Activated CD8-positive, alpha-beta memory T cell treated with anti-CD3 and anti-CD28 coated beads for 48 hours (primary cell): ENCODE data around the gene ANKS6.

Experiments used
- DNase-seq, 3 experiments: peaks; one replicate each; pipeline ENCODE4 v3.0.0-alpha.2; 2020; ENCODE audit warnings: low read depth in 2 of 3, low spot score in 2 of 3

ANKS6 gene

GRCh38 chr9:98772364-98773155, 23.8 kb downstream of the ANKS6 start:
- no peak for DNase-seq

- DNase-seq, result no peak
Observed at GRCh38 chr9:98771209-98771874, 25.0 kb downstream of the ANKS6 start.

- DNase-seq, result no peak
Observed at GRCh38 chr9:98770717-98771116, 25.6 kb downstream of the ANKS6 start.

- DNase-seq, result no peak
Observed at GRCh38 chr9:98768344-98768743, 28.0 kb downstream of the ANKS6 start.

- no peak for DNase-seq
Observed at GRCh38 chr9:98767915-98768314, 28.4 kb downstream of the ANKS6 start.

GRCh38 chr9:98767196-98767595, 29.2 kb downstream of the ANKS6 start:
- no peak for DNase-seq

- DNase-seq, result no peak
Observed at GRCh38 chr9:98766586-98766985, 29.8 kb downstream of the ANKS6 start.

- no peak for DNase-seq
Observed at GRCh38 chr9:98765256-98765655, 31.1 kb downstream of the ANKS6 start.

GRCh38 chr9:98763986-98764745, 32.2 kb downstream of the ANKS6 start:
- no peak for DNase-seq

GRCh38 chr9:98760231-98760630, 36.1 kb downstream of the ANKS6 start:
- no peak for DNase-seq

GRCh38 chr9:98755006-98755618, 41.2 kb downstream of the ANKS6 start:
- no peak for DNase-seq

- no peak for DNase-seq
Observed at GRCh38 chr9:98751210-98751609, 45.1 kb downstream of the ANKS6 start.

GRCh38 chr9:98750364-98751060, 45.8 kb downstream of the ANKS6 start:
- DNase-seq, result no peak

GRCh38 chr9:98747476-98747875, 48.9 kb downstream of the ANKS6 start:
- DNase-seq, result no peak

- DNase-seq, result no peak
Observed at GRCh38 chr9:98745470-98745869, 50.9 kb downstream of the ANKS6 start.

GRCh38 chr9:98743818-98744611, 52.3 kb downstream of the ANKS6 start:
- DNase-seq, result no peak

GRCh38 chr9:98743329-98743728, 53.0 kb downstream of the ANKS6 start:
- no peak for DNase-seq

GRCh38 chr9:98742325-98743280, 53.8 kb downstream of the ANKS6 start:
- no peak for DNase-seq
